ENCODE measurements around the gene RPS8. TPM values are rescaled to one million over a fixed set of nuclear protein-coding genes. Genes with fewer than 3 reads are reported as not detected.
"Not testable (repeated sequence)": the region's sequence is repeated elsewhere in the genome, so short reads cannot be mapped to it uniquely, and the experiment has no call there.

Gene RPS8
- total RNA-seq, 1 donor from 2014 or later: 1,789 TPM

GRCh38 chr1:44810101-44810761, 34.9 kb downstream of the RPS8 start:
- no peak for TF ChIP-seq CTCF (IDR thresholded peaks at IDR 0.05; ENCODE audit: unreplicated experiment)
- Mint-ChIP-seq H3K36me3 (ENCODE audit: low read depth, unreplicated experiment) (peaks cover 27% of the 10 kb centered on the region), H3K27me3 (ENCODE audit: unreplicated experiment) (peaks cover 41% of the 10 kb centered on the region), H3K27ac (ENCODE audit: unreplicated experiment) (peak overlapping the region; percentile 48), H3K4me3 (ENCODE audit: unreplicated experiment) (no peak overlapping the region), H3K9me3 (ENCODE audit: unreplicated experiment) (no peaks in the 10 kb centered on the region), H3K4me1 (ENCODE audit: unreplicated experiment) (peaks cover 59% of the 10 kb centered on the region)
- no peak for DNase-seq (ENCODE audit: low spot score)

DNA sequence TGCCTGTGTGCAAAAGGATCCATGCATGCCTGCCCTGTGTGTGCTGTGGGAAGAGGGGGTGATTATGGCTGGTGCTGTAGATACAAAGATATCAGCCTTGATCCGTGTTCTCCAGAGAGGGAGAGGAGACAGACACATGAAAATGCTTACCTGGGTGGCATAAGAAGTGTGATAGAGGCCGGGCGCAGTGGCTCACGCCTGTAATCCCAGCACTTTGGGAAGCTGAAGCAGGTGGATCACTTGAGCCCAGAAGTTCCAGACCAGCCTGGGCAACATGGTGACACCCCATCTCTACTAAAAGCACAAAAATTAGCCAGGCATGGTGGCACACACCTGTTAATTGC, 35.4 kb downstream of the RPS8 start:
- not testable (repeated sequence) for DNase-seq (ENCODE audit: low spot score)
- Mint-ChIP-seq H3K27ac (ENCODE audit: unreplicated experiment) (peak overlapping the region; percentile 48), H3K27me3 (ENCODE audit: unreplicated experiment) (peaks cover 41% of the 10 kb centered on the region)

DNA sequence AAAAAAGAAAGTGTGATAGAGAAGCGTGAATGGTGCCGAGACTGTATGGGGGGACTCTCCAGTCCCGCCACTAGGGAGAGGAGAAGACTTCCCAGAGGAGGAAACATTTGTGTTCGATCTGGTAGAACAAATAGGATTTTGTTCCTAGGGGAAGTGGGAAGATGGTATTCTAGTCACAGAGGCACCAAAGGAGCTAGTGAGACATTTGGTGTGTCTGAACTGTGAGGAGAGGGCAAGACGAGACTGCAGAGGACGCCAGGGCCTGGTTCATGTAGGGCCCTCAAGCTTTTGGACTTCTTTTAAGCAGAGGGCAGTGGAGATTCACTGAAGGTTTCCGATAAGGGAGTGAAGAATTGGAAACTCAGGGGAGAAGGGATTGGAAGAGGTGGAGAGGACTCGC, 35.9 kb downstream of the RPS8 start:
- Mint-ChIP-seq H3K4me3 (ENCODE audit: unreplicated experiment) (peak overlapping the region; percentile 62), H3K27ac (ENCODE audit: unreplicated experiment) (peak overlapping the region; percentile 73), H3K4me1 (ENCODE audit: unreplicated experiment) (peaks cover 60% of the 10 kb centered on the region), H3K36me3 (ENCODE audit: low read depth, unreplicated experiment) (peaks cover 31% of the 10 kb centered on the region), H3K27me3 (ENCODE audit: unreplicated experiment) (peaks cover 41% of the 10 kb centered on the region), H3K9me3 (ENCODE audit: unreplicated experiment) (no peaks in the 10 kb centered on the region)
- DNase-seq (ENCODE audit: low spot score): no peak
- no peak for TF ChIP-seq CTCF (IDR thresholded peaks at IDR 0.05; ENCODE audit: unreplicated experiment)

More for the DNA sequence above, 35.4 kb downstream of the RPS8 start:
- not testable (repeated sequence) for H3K4me3 Mint-ChIP-seq (ENCODE audit: unreplicated experiment); H3K9me3 Mint-ChIP-seq (ENCODE audit: unreplicated experiment)
- Mint-ChIP-seq H3K36me3 (ENCODE audit: low read depth, unreplicated experiment) (peaks cover 31% of the 10 kb centered on the region), H3K4me1 (ENCODE audit: unreplicated experiment) (peaks cover 60% of the 10 kb centered on the region)

DNA sequence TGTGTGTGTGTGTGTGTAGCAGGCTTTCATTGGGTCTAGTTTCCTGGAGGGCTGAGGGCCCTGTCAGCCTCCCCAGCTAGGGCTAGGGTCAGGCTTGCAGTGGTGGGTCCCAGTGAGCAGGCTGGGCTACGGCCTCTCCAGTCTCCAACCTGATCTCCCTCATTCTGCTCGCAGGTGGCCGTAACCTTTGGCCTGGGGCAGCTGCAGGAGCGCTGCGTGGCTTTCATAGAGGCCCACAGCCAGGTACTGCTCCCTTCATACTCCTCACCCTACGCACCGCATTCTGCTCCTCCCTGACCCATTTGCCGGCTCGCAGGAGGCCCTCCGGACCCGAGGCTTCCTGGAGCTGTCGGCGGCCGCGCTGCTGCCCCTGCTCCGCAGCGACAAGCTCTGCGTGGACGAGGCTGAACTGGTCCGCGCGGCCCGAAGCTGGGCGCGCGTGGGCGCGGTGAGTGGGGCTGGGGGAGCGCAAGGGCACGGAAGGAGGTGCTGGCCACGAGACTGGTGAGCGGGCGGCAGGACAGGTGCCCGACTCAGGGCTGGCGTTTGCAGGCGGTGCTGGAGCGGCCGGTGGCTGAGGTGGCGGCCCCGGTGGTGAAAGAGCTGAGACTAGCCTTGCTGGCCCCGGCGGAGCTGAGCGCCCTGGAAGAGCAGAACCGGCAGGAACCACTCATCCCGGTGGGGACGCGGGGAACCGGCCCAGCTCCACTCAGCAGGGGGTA, 37.6 kb downstream of the RPS8 start:
- H3K4me1 Mint-ChIP-seq (ENCODE audit: unreplicated experiment): peaks cover 48% of the 10 kb centered on the region
- H3K9me3 Mint-ChIP-seq (ENCODE audit: unreplicated experiment): no peaks in the 10 kb centered on the region
- peaks cover 23% of the 10 kb centered on the region for H3K36me3 Mint-ChIP-seq (ENCODE audit: low read depth, unreplicated experiment)
- H3K4me3 Mint-ChIP-seq (ENCODE audit: unreplicated experiment): peak overlapping the region; percentile 81
- peak; percentile 47 for DNase-seq (ENCODE audit: low spot score)
- H3K27me3 Mint-ChIP-seq (ENCODE audit: unreplicated experiment): peaks cover 30% of the 10 kb centered on the region
- no peak for TF ChIP-seq CTCF (IDR thresholded peaks at IDR 0.05; ENCODE audit: unreplicated experiment)
- no peak overlapping the region for H3K27ac Mint-ChIP-seq (ENCODE audit: unreplicated experiment)

DNA sequence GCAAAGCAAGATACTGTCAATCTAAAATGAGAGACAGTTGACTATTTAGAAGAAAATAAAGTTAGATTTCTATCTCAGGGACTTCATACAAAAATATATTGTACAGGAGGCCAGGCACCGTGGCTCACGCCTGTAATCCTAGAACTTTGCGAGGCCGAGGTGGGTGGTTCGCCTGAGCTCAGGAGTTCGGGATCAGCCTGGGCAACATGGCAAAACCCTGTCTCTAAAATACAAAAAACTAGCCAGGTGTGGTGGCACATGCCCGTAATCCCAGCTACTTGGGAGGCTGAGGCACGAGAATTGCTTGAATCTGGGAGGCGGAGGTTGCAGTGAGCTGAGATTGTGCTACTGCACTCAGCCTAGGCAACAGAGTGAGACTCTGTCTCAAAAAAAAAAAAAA, 40.6 kb downstream of the RPS8 start:
- not testable (repeated sequence) for DNase-seq (ENCODE audit: low spot score); H3K27ac Mint-ChIP-seq (ENCODE audit: unreplicated experiment); H3K9me3 Mint-ChIP-seq (ENCODE audit: unreplicated experiment); H3K4me3 Mint-ChIP-seq (ENCODE audit: unreplicated experiment)
- peaks cover 23% of the 10 kb centered on the region for H3K36me3 Mint-ChIP-seq (ENCODE audit: low read depth, unreplicated experiment)
- H3K4me1 Mint-ChIP-seq (ENCODE audit: unreplicated experiment): peaks cover 33% of the 10 kb centered on the region
- peaks cover 19% of the 10 kb centered on the region for H3K27me3 Mint-ChIP-seq (ENCODE audit: unreplicated experiment)

GRCh38 chr1:44817307-44817706, 42.0 kb downstream of the RPS8 start:
- no peak for TF ChIP-seq CTCF (IDR thresholded peaks at IDR 0.05; ENCODE audit: unreplicated experiment)
- H3K27ac Mint-ChIP-seq (ENCODE audit: unreplicated experiment): no peak overlapping the region
- no peaks in the 10 kb centered on the region for H3K9me3 Mint-ChIP-seq (ENCODE audit: unreplicated experiment)
- H3K36me3 Mint-ChIP-seq (ENCODE audit: low read depth, unreplicated experiment): peaks cover 15% of the 10 kb centered on the region
- peaks cover 27% of the 10 kb centered on the region for H3K4me1 Mint-ChIP-seq (ENCODE audit: unreplicated experiment)
- DNase-seq (ENCODE audit: low spot score): no peak
- H3K27me3 Mint-ChIP-seq (ENCODE audit: unreplicated experiment): peaks cover 16% of the 10 kb centered on the region
- H3K4me3 Mint-ChIP-seq (ENCODE audit: unreplicated experiment): peak overlapping the region; percentile 9
